GM19023 (cell line): ENCODE data around the gene FZD1.

Experiments used
- ATAC-seq: cut with Tn5 transposase; IDR thresholded peaks from one replicate; pipeline ENCODE4 v1.9.1; 2021; ENCODE audit warnings: mild to moderate bottlenecking, moderate library complexity; ENCODE audit not compliant: unreplicated experiment

Gene FZD1

DNA sequence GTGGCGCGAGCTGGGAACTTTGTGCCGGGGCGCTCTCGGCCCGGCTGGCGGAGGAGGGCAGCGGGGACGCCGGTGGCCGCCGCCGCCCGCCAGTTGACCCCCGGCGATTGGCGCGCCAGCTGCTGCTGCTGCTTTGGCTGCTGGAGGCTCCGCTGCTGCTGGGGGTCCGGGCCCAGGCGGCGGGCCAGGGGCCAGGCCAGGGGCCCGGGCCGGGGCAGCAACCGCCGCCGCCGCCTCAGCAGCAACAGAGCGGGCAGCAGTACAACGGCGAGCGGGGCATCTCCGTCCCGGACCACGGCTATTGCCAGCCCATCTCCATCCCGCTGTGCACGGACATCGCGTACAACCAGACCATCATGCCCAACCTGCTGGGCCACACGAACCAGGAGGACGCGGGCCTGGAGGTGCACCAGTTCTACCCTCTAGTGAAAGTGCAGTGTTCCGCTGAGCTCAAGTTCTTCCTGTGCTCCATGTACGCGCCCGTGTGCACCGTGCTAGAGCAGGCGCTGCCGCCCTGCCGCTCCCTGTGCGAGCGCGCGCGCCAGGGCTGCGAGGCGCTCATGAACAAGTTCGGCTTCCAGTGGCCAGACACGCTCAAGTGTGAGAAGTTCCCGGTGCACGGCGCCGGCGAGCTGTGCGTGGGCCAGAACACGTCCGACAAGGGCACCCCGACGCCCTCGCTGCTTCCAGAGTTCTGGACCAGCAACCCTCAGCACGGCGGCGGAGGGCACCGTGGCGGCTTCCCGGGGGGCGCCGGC lies 870 bp downstream of the FZD1 start:
- peak; percentile 35 for ATAC-seq

DNA sequence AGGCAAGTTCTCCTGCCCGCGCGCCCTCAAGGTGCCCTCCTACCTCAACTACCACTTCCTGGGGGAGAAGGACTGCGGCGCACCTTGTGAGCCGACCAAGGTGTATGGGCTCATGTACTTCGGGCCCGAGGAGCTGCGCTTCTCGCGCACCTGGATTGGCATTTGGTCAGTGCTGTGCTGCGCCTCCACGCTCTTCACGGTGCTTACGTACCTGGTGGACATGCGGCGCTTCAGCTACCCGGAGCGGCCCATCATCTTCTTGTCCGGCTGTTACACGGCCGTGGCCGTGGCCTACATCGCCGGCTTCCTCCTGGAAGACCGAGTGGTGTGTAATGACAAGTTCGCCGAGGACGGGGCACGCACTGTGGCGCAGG lies 1.4 kb downstream of the FZD1 start:
- ATAC-seq, result no peak

DNA sequence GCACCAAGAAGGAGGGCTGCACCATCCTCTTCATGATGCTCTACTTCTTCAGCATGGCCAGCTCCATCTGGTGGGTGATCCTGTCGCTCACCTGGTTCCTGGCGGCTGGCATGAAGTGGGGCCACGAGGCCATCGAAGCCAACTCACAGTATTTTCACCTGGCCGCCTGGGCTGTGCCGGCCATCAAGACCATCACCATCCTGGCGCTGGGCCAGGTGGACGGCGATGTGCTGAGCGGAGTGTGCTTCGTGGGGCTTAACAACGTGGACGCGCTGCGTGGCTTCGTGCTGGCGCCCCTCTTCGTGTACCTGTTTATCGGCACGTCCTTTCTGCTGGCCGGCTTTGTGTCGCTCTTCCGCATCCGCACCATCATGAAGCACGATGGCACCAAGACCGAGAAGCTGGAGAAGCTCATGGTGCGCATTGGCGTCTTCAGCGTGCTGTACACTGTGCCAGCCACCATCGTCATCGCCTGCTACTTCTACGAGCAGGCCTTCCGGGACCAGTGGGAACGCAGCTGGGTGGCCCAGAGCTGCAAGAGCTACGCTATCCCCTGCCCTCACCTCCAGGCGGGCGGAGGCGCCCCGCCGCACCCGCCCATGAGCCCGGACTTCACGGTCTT lies 1.9 kb downstream of the FZD1 start:
- no peak for ATAC-seq

DNA sequence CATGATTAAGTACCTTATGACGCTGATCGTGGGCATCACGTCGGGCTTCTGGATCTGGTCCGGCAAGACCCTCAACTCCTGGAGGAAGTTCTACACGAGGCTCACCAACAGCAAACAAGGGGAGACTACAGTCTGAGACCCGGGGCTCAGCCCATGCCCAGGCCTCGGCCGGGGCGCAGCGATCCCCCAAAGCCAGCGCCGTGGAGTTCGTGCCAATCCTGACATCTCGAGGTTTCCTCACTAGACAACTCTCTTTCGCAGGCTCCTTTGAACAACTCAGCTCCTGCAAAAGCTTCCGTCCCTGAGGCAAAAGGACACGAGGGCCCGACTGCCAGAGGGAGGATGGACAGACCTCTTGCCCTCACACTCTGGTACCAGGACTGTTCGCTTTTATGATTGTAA lies 2.5 kb downstream of the FZD1 start:
- ATAC-seq, result no peak

DNA sequence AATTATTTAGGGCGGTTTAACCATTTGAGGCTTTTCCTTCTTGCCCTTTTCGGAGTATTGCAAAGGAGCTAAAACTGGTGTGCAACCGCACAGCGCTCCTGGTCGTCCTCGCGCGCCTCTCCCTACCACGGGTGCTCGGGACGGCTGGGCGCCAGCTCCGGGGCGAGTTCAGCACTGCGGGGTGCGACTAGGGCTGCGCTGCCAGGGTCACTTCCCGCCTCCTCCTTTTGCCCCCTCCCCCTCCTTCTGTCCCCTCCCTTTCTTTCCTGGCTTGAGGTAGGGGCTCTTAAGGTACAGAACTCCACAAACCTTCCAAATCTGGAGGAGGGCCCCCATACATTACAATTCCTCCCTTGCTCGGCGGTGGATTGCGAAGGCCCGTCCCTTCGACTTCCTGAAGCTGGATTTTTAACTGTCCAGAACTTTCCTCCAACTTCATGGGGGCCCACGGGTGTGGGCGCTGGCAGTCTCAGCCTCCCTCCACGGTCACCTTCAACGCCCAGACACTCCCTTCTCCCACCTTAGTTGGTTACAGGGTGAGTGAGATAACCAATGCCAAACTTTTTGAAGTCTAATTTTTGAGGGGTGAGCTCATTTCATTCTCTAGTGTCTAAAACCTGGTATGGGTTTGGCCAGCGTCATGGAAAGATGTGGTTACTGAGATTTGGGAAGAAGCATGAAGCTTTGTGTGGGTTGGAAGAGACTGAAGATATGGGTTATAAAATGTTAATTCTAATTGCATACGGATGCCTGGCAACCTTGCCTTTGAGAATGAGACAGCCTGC lies 3.1 kb downstream of the FZD1 start:
- ATAC-seq, result no peak

DNA sequence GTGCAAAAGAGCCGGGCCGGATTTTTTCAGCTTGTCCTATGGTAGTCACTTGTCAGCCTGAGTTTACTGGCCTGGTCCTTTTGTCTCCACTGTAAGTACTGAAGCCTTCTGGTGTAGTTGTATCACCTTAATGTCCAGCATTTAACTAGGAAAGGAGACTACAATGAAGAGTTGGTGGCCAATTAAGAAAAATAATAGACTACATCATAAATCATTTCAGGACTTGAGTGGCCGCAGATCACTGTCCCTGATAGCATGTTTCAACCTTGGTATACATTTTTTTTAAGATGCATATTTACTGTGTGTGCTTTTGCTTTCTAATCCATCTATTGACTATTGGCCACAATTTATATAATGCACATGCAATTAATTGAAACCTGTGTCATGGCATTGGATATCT lies 6.1 kb downstream of the FZD1 start:
- no peak for ATAC-seq

DNA sequence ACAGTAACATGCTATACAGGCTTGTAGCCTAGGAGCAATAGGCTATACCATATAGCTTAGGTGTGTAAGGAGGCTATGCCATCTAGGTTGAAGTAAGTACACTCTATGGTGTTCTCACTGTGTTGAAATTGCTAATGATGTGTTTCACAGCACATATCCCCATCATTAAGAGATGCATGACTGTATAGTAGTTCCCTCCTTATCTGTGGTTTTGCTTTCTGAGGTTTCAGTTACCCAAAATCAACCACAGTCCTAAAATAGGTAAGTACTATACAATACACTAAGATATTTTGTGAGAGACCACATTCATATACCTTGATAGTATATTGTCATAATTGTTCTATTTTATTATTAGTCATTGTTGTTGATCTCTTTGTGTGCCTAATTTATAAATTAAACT lies 12.7 kb downstream of the FZD1 start:
- ATAC-seq, result peak; percentile 62

DNA sequence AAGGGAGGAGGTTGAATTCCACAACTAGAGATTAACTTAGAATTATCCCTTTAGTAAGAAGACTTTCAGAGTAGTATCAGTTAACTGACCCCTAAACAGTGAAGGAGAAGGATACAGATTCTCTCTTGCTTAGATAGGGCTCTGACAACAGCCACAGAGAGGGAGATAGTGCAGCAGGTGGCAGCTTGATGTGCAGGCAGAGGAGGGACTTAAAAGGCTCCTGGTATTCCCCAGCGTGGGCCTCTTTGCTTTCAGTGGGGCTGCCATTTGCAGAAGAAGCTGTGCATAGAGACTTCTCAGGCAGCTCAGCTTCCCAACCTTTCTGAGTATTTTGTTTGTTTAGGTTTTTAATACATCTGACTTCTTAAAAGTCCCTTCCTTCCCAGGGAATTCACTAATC lies 16.0 kb downstream of the FZD1 start:
- ATAC-seq, result peak; percentile 59

DNA sequence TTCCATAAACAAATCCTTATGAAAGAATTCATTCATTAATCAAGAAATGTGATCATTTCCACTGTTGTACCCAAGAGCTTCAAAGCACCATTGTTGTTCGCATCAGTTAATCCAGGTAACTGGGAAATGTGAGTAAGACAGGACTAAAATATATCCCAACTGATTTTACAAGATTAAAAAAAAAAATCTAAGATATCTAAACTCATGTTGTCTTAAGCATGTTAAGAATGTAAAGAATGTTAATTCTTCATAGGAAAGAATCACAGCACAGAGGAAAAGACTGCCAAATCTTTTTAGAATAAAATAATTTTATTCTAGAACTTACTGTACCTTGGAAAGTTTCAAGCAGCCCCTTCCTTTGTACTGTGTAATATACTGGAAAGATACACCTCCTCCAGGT lies 16.4 kb downstream of the FZD1 start:
- no peak for ATAC-seq

DNA sequence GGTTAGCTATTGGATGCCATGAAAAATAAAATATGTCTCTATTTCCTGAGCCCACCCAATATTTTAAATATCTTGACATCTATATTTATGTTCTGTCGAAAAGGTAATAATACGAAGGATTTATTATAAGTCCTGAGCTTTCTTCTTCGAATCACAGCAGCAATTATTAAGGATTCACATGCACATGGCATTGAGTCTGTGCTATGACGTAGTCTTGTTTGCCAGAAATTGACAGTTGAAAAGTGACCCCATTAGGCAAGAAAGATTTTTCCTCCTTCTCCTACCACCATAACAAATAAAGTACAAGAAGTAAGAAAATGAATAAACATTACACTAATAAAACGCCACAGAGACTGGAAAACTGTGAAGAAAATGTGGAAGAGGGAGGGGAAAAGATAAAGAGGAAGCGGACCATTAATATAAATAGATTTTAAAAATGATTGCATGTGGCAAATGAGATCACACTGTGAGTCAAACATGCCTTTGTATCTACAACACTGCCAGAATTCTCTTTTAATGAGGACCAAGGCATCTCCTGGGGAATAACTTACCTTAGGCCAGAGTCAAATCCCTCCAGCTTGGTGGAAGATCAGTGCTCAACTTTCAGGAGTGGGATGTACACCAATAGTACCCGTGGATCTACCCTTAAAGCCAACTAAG lies 21.6 kb downstream of the FZD1 start:
- no peak for ATAC-seq

DNA sequence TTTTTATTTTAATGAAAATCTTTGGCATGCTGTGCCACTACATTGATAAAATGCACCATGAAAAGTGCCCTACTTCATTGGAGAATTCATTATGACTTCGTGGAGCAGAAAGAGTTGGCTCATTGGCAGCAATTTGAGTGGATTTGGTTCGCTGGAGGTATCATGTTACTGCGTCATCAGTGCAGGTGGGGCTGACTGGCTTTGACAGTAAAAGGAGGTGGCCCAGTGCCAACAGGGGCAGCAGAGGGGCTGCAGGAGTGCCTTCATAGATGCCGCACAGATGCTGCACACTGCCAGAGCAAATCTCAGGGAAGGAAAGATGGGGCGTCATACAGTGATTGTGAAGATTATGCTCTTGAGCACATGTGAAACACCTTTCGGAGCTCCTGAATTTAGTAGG lies 22.2 kb downstream of the FZD1 start:
- ATAC-seq, result no peak

DNA sequence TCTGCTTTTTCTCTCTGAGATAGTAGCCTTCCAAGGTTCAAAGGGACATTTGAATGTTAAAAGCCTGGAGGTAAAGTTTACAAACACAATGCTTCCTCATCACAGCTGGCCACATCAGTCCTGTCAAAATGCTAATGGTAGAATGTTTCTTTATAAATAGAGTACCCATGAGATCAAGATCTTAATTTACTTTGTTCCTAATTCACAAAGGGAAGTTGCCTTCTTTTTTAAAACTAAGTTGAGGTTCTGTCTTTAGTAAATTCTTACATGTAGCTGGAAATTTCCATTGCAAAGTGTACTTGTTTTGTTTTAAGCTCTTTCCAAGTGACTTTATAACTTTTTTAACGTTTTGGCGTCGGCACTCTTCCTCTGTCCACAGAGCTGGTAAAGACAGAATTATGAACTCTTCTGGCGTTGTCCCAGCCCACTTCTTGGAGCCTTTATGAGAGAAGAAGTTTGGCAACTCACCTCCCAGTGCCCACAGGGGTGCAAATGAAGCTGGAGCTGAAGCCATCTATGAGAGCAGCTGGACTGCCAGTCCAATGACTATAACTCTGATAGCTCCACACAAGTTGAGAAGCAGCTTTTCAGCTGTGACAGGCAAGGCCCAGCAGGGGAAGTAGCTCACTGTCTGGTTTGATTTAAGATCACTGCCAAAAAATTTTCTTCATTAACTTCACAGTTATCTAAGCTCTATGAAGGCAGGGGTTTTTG lies 23.3 kb downstream of the FZD1 start:
- no peak for ATAC-seq

DNA sequence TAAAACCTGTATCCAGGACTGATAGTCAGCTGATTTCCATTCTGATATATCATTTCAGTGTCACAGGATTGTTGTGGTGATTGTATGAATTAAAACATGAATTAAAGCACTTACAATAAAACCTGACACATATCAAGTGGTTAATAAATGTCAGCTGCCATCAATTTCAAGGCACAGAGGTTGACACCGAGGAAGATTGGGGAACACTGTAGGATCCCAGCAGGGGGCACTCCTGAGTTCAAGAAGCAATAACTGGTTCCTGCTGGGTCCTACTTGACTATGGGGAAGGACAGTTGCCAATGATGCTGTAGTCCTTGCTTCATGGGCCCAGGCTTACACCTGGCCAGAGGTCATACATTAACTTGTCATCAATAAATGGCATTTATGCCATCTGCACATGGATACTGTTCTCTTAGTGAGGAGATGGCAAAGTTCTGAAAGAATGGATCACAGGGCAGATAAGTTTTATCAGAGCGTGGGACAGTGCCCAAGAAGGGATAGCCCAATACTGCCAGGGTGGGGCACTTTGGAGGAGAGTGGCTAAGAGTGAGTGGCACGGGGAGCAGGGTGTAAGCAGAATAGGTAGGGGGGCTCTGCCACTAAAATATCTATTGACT lies 24.1 kb downstream of the FZD1 start:
- no peak for ATAC-seq

DNA sequence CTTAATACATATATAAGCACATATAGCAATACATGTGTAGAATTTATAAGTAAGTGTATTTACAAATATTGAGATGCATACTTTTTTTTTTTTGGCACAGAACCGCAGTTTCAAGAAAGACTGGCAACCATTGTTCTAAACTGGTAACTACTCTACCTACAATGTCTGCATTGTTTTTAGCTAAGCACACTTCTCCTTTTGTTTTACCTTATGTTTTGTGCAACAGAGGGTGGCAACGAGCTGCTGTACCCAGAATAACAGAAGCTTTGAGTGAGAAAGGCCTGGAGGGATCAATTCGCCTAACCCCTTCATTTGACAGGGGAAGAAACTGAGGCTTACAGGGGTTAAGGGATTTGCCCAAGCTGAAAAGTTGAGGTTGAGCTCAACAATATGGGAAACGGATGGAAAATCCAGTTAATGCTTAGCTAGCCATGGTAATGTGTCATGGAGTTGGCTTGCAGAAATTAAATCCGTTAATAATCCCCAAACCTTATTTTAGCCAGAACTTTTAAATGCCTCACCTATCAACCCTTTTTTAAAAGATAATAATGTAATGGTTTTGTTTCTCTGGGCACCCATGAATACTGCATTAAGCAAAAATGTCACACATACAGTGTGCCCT lies 25.5 kb downstream of the FZD1 start:
- ATAC-seq, result no peak

DNA sequence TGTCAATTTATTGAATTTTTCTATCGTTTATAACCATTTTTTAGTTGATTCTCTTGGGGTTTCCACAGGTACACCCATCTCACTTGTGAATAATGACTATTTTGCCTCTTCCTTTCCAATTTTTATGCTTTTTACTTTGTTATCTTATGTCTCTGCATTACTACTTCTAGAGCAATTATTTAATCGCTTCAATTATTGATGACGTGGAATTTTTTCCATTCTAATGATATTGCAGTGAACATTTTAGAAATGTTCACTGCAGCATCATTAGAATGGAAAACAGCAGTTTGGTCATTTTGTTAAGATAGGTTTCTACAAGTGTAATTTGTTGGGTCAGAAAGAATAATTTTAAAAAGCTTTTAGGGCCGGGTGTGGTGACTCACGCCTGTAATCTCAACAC lies 27.1 kb downstream of the FZD1 start:
- ATAC-seq, result no peak

DNA sequence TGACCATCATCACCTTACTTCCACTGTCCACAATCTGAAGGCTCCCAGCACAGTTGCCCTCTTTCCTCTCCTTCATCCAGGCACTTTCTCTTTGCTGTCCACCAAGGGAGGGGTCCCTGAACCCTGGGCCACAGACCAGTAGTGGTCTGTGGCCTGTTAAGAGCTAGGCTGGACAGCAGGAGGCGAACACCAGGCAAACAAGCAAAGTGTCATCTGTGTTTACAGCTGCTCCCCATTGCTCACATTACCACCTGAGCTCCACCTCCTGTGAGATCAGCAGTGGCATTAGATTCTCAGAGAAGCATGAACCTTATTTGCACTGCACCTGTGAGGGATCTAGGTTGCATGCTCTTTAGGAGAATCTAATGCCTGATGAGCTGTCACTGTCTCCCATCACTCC lies 27.7 kb downstream of the FZD1 start:
- no peak for ATAC-seq

DNA sequence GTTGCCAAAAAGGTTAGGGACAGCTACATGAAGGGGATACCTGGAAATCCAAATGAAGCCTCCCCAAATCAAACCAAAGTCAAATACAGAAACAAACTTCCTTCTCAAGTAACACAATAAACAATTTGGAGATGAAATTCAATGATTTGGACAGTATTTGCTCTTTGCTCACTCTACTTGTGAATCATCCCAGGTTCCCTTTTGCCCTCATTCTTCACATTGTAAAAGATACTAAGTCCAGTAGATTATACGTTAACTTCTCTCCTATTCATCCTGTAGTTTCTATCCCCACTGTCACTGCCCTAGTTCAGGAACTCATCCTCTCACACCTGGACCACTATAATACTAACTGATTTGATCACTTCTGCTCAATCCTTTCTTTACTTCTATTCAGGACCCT lies 28.3 kb downstream of the FZD1 start:
- no peak for ATAC-seq

DNA sequence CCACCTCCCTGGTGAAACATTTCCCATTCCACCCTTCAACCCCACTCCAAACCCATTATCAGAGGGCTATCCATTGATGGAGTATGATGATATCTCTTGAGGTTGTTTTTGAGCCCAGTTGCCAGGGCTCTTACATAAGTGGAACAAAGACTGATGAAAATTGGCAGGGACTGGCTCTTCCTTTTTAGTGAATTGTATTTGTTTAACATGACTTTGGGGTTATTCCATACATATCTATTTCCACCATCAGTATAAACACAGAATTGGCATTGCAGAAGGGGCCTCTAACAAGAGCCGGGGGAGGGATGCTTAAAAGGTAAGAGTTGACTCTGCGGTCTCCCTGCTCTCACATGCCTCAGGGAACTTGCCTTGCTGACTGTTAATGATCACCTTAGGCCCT lies 28.9 kb downstream of the FZD1 start:
- no peak for ATAC-seq

DNA sequence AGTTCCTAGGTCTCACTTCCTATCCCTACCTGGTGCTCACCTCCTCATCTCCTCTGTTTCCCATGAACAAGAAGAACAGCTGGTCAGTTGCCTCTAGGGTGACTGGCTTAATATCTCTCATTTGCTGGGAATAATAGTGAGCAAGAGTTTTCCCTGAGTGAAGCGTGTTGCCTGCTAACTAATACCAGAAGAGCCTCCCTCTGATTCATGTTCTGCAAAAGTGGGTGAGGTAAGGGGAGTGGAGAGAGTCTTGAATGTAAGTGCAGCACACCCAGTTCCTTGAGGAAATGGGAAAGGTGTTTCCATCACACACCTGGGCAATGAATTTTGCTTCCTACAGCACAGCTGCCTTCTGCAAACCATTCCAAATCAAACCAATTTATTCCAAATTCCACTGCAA lies 29.6 kb downstream of the FZD1 start:
- ATAC-seq, result no peak

DNA sequence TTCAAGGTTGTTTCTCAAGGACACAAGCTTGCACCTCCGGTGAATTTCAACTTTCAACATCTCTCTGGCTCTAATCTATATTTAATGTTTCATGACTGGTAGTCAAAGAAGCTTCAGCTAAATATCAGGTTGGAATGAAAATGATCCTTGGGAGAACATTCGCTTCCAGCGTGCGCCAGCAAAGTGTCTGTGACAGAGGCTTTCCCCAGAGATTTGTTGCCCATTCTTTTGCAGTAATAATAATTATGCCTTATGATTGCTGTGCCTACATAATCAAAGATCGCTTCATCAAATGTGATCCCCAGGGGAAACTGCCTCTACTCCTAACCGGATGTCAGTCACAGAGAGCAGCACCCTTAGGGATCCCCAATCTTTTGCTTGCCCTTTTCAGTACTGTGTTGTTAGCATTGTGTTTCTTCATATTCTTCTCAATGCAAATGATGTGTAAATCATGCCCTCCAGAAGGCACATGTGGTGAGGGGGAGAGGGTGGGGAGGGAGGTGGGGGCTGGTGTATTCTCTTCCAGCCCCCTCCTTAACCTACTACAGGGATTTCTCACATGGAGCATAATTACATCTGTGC lies 30.5 kb downstream of the FZD1 start:
- ATAC-seq, result no peak
